Measurements from ENCODE around the gene MYBPHL. TPM values are rescaled to one million over a fixed set of nuclear protein-coding genes. Genes with fewer than 3 reads are reported as not detected.

Gene MYBPHL
- total RNA-seq, 1 donor from 2014 or later: not detected

DNA sequence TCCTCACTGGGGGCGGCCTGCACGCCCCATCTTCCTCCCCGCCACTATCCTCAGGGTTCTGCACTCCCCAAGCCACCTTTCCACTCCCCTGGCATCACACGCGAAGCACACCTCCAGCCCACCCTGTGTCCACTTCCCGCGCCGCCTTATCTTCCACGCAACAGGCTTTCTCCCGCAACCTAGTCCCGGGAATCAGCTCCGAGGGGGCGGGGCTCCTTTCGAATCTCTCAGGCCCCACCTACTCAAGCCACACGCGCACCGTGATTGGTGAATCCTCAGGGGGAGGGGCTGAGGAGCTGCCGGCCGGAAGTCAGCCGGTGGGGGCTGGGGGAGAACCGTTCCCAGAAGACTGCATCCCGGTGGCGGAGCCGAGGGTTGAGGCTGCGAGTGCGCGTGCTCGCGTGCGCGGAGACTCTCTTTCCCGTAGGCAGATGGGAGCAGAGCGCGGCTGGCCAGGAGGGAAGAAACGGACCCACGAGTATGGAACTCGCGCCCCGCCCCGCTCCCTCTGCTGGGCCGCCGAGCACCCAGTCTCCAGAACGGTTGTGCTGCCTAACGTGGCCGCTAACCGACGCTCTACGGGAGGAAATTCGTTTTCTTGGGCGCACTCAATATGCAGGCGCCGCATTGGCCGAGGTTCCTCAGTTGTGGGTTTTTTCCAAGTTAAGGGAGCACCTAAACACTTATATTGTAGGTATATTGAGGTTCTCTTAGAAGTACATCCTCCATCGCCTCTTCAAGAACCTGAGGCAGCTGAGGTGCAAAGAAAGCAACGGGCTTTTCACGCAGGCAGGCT is 23.7 kb downstream of the MYBPHL start, which contains the start of gene PSRC1:
TSS of gene PSRC1 (minus strand) at position 194 of the 796 bp plus-strand sequence.
- Mint-ChIP-seq H3K4me1 (ENCODE audit: low read depth) (peaks cover 35% of the 10 kb centered on the region), H3K36me3 (ENCODE audit: low read depth) (peaks cover 2% of the 10 kb centered on the region), H3K9me3 (no peaks in the 10 kb centered on the region), H3K4me3 (peak within 1 kb of the TSS; percentile 97), H3K27ac (peak within 1 kb of the TSS; percentile 81), H3K27me3 (ENCODE audit: insufficient read depth) (peaks cover 3% of the 10 kb centered on the region)
- intact Hi-C loops (cut with micrococcal nuclease): loop anchor here (1.0 to 2.0 kb wide), 8 partner anchors 20 to 200 kb away; partner anchors contain the start of genes ATXN7L2, CELSR2 and PSMA5
- DNase-seq (ENCODE audit: low spot score): peak; percentile 89

DNA sequence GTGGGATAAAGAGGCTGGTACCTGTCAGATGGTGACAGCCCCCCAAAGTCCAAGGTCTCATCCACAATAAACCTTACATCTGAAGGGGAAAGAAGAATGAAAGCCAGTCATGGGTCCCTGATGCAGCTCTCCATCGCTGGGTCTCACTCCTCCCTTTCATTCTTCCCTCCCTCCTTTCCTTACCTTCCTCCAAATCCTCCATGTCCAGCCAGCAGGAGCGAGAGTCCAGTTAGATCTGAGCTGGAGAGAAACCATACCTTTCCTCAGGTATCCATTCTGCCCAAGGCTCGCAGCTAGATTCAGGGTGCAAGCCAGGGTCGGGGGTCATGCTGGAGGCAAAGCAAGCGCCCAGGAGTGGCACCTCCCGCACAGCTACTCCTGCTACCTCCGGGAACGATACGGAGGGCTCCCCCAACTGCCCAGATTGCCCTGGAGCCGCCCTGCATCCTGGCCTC is 24.3 kb downstream of the MYBPHL start:
- Mint-ChIP-seq H3K4me1 (ENCODE audit: low read depth) (peaks cover 35% of the 10 kb centered on the region), H3K27ac (no peak overlapping the region), H3K9me3 (no peaks in the 10 kb centered on the region), H3K4me3 (peak overlapping the region; percentile 97), H3K27me3 (ENCODE audit: insufficient read depth) (no peaks in the 10 kb centered on the region), H3K36me3 (ENCODE audit: low read depth) (peaks cover 2% of the 10 kb centered on the region)
- DNase-seq (ENCODE audit: low spot score): no peak
- intact Hi-C loops (cut with micrococcal nuclease): loop anchor here (2.0 kb wide), 3 partner anchors 20 to 88 kb away; no protein-coding TSS in a partner anchor

DNA sequence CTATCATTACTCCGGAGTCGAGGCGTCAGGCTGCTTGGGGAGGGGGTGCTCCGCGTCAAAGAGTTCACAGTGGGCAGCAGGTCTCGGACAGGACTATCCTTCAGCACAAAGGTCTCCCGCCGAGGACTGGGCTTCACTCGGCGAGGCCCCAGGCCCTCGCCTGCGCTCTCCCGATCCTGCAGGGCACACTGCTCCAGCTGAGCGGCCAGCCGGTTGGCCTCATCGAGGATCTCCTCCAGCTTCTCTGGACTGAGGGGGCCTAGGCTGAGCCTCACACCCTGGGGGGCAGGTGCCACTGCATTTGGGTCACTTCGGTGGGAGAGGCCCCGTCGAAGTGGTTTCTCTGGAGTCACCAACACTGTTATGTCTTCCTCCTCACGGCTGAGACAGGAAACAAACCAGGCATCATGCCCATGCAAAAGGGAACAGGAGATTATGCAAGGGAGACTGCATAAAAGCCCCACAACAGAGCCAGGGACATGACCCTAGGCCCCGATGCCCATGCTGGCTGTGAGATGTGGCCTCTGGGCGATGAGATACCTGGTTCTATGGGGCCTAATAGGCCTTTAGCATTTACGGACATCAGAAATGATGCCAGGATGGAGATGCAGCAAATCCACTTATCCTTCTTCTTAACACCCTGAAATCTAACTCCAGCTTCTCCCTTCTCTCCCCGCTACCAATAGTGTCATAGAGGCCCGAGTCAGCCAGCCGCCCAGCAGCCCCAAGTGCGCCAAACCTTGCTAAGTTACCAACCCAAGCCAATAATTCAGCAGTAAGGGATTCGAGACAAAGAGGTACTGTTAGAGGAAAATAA is 24.9 kb downstream of the MYBPHL start:
- no peaks in the 10 kb centered on the region for H3K27me3 Mint-ChIP-seq (ENCODE audit: insufficient read depth)
- no peak for DNase-seq (ENCODE audit: low spot score)
- no peaks in the 10 kb centered on the region for H3K9me3 Mint-ChIP-seq
- peak overlapping the region; percentile 38 for H3K27ac Mint-ChIP-seq
- peaks cover 35% of the 10 kb centered on the region for H3K4me1 Mint-ChIP-seq (ENCODE audit: low read depth)
- peak overlapping the region; percentile 97 for H3K4me3 Mint-ChIP-seq
- H3K36me3 Mint-ChIP-seq (ENCODE audit: low read depth): peaks cover 2% of the 10 kb centered on the region
- intact Hi-C loops (cut with micrococcal nuclease): loop anchor here (2.0 kb wide), 3 partner anchors 19 to 89 kb away; no protein-coding TSS in a partner anchor

GRCh38 chr1:109280862-109281261 is 25.9 kb downstream of the MYBPHL start:
- H3K27me3 Mint-ChIP-seq (ENCODE audit: insufficient read depth): no peaks in the 10 kb centered on the region
- H3K9me3 Mint-ChIP-seq: no peaks in the 10 kb centered on the region
- peaks cover 35% of the 10 kb centered on the region for H3K4me1 Mint-ChIP-seq (ENCODE audit: low read depth)
- H3K27ac Mint-ChIP-seq: no peak overlapping the region
- DNase-seq (ENCODE audit: low spot score): no peak
- intact Hi-C loops (cut with micrococcal nuclease): no loop called here
- H3K36me3 Mint-ChIP-seq (ENCODE audit: low read depth): peaks cover 2% of the 10 kb centered on the region
- H3K4me3 Mint-ChIP-seq: no peak overlapping the region

DNA sequence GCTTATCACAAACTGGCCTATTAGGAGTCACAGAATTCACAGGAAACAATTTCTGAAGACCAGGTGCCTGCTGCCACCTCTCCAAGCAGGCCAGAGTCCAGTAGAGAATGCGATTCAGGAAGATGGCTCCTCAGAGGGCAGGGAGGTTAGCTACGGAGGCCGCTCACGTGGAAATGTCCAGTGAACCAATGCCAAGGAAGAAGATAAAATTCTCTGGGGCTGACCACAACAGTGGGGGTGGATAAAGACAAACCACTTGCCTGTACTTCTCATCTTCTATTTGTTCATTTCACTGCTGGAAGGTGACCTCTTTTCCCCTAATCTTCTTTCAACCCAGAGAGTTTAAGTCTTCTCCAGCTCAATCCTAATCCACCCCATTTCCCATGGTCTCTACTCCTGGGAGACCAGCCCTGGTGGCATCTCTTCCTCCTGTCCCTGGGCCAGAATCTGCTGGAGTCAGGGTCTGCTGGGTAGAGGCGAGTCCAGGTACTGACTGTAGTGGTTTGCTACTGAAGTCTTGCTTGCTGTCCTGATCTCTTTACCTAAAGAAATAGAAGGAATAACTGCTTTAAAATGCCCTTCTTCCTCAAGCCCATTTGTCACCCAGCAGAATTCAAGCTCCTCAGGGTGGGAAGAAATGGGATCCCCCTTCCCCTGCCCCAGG is 27.1 kb downstream of the MYBPHL start:
- Mint-ChIP-seq H3K4me1 (ENCODE audit: low read depth) (peaks cover 35% of the 10 kb centered on the region), H3K4me3 (no peak overlapping the region), H3K27ac (no peak overlapping the region), H3K9me3 (no peaks in the 10 kb centered on the region), H3K36me3 (ENCODE audit: low read depth) (peaks cover 2% of the 10 kb centered on the region), H3K27me3 (ENCODE audit: insufficient read depth) (no peaks in the 10 kb centered on the region)
- no peak for DNase-seq (ENCODE audit: low spot score)
- intact Hi-C loops (cut with micrococcal nuclease): no loop called here

- Mint-ChIP-seq H3K27me3 (ENCODE audit: insufficient read depth) (no peaks in the 10 kb centered on the region), H3K27ac (no peak overlapping the region), H3K9me3 (no peaks in the 10 kb centered on the region), H3K36me3 (ENCODE audit: low read depth) (peaks cover 2% of the 10 kb centered on the region), H3K4me3 (no peak overlapping the region), H3K4me1 (ENCODE audit: low read depth) (peaks cover 16% of the 10 kb centered on the region)
- DNase-seq (ENCODE audit: low spot score): peak; percentile 58
- intact Hi-C loops (cut with micrococcal nuclease): loop anchor here (1.0 kb wide), 2 partner anchors 122 to 255 kb away; no protein-coding TSS in a partner anchor
Observed at GRCh38 chr1:109277434-109278204, 29.2 kb downstream of the MYBPHL start.

GRCh38 chr1:109275706-109276345 is 31.0 kb downstream of the MYBPHL start:
- DNase-seq (ENCODE audit: low spot score): no peak
- H3K27ac Mint-ChIP-seq: no peak overlapping the region
- H3K4me3 Mint-ChIP-seq: no peak overlapping the region
- H3K36me3 Mint-ChIP-seq (ENCODE audit: low read depth): peaks cover 2% of the 10 kb centered on the region
- H3K27me3 Mint-ChIP-seq (ENCODE audit: insufficient read depth): no peaks in the 10 kb centered on the region
- intact Hi-C loops (cut with micrococcal nuclease): no loop called here
- no peaks in the 10 kb centered on the region for H3K4me1 Mint-ChIP-seq (ENCODE audit: low read depth)
- no peaks in the 10 kb centered on the region for H3K9me3 Mint-ChIP-seq

DNA sequence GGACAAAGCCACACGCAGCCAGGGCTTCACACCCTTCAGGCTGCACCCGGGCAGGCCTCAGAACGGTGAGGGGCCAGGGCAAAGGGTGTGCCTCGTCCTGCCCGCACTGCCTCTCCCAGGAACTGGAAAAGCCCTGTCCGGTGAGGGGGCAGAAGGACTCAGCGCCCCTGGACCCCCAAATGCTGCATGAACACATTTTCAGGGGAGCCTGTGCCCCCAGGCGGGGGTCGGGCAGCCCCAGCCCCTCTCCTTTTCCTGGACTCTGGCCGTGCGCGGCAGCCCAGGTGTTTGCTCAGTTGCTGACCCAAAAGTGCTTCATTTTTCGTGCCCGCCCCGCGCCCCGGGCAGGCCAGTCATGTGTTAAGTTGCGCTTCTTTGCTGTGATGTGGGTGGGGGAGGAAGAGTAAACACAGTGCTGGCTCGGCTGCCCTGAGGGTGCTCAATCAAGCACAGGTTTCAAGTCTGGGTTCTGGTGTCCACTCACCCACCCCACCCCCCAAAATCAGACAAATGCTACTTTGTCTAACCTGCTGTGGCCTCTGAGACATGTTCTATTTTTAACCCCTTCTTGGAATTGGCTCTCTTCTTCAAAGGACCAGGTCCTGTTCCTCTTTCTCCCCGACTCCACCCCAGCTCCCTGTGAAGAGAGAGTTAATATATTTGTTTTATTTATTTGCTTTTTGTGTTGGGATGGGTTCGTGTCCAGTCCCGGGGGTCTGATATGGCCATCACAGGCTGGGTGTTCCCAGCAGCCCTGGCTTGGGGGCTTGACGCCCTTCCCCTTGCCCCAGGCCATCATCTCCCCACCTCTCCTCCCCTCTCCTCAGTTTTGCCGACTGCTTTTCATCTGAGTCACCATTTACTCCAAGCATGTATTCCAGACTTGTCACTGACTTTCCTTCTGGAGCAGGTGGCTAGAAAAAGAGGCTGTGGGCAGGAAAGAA is 32.0 kb downstream of the MYBPHL start:
- intact Hi-C loops (cut with micrococcal nuclease): no loop called here
- Mint-ChIP-seq H3K4me1 (ENCODE audit: low read depth) (no peaks in the 10 kb centered on the region), H3K9me3 (no peaks in the 10 kb centered on the region), H3K36me3 (ENCODE audit: low read depth) (peaks cover 2% of the 10 kb centered on the region), H3K4me3 (no peak overlapping the region), H3K27me3 (ENCODE audit: insufficient read depth) (no peaks in the 10 kb centered on the region), H3K27ac (no peak overlapping the region)
- DNase-seq (ENCODE audit: low spot score): no peak

GRCh38 chr1:109273570-109274288 is 33.1 kb downstream of the MYBPHL start:
- Mint-ChIP-seq H3K27ac (no peak overlapping the region), H3K27me3 (ENCODE audit: insufficient read depth) (no peaks in the 10 kb centered on the region), H3K4me1 (ENCODE audit: low read depth) (no peaks in the 10 kb centered on the region), H3K36me3 (ENCODE audit: low read depth) (peaks cover 2% of the 10 kb centered on the region), H3K4me3 (no peak overlapping the region), H3K9me3 (no peaks in the 10 kb centered on the region)
- DNase-seq (ENCODE audit: low spot score): no peak
- intact Hi-C loops (cut with micrococcal nuclease): no loop called here

DNA sequence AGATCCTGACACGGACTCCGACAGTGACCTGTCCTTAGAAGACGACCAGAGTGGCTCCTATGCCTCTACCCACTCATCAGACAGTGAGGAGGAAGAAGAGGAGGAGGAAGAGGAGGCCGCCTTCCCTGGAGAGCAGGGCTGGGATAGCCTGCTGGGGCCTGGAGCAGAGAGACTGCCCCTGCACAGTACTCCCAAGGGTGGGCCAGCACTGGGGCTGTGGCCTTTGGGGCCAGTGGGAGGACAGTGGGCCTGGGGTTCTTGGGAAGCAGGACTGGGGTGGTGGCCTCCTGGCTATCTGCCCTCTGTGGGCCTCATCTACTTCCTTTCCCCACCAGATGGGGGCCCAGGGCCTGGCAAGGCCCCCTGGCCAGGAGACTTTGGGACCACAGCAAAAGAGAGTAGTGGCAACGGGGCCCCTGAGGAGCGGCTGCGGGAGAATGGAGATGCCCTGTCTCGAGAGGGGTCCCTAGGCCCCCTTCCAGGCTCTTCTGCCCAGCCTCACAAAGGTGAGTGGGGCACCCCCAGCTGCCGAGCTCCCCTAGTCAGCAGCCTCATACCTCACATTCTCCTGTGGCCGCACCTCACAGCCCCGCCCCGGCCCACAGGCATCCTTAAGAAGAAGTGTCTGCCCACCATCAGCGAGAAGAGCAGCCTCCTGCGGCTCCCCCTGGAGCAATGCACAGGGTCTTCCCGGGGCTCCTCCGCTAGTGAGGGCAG is 33.8 kb downstream of the MYBPHL start:
- Mint-ChIP-seq H3K4me3 (no peak overlapping the region), H3K27me3 (ENCODE audit: insufficient read depth) (no peaks in the 10 kb centered on the region), H3K4me1 (ENCODE audit: low read depth) (no peaks in the 10 kb centered on the region), H3K36me3 (ENCODE audit: low read depth) (no peaks in the 10 kb centered on the region), H3K9me3 (no peaks in the 10 kb centered on the region), H3K27ac (no peak overlapping the region)
- intact Hi-C loops (cut with micrococcal nuclease): no loop called here
- DNase-seq (ENCODE audit: low spot score): no peak

Measured in activated T-helper 1 cell treated with anti-CD3 and anti-CD28 coated beads, Interleukin-12 subunit alpha, Interleukin-12 subunit beta, Interleukin-2, Interleukin-4 antibody, amounts not matched to agents 30 ng/mL and 10 ng/mL and 1 ng/mL, durations not matched to agents 14 hours and 24 hours and 36 hours (primary cell).